IMR-90 (cell line): ENCODE measurements around the gene ZNF236. TPM values are rescaled to one million over a fixed set of nuclear protein-coding genes. Genes with fewer than 3 reads are reported as not detected.

Source experiments
- ATAC-seq: fragments of 200-7000 bp; cut with Tn5 transposase; 2 replicates; pipeline ENCODE4 v1.9.1; 2020; ENCODE audit warnings: low read depth, mild to moderate bottlenecking, moderate library complexity
- BruUV-seq: library from RNA; stranded (reverse); fragments of 400-500 nt; replicated peaks from 2 replicates; lab custom pipeline; 2021; lab: Mats Ljungman, UMichigan
- CTCF ChIA-PET: fragments of 300-600 bp; formaldehyde crosslinking; extraction: SDS; loops from one replicate; lab custom pipeline; 2021; ENCODE audit warnings: antibody characterized with exemption; lab: Yijun Ruan, JAX
- POLR2A ChIA-PET: fragments of 300-600 bp; sonication (Branson Sonifier 250); formaldehyde crosslinking; loops from one replicate; lab custom pipeline; 2022; ENCODE audit warnings: antibody characterized with exemption; ENCODE audit not compliant: unreplicated experiment; lab: Charles Lee
- DNase-seq: peaks from one replicate; pipeline ENCODE4 v3.0.0; 2013
- H2AFZ ChIP-seq: replicated peaks from 2 replicates; pipeline ENCODE3; 2013; ENCODE audit warnings: low read length, mild to moderate bottlenecking; ENCODE audit not compliant: poor library complexity
- H2AK5ac ChIP-seq: 2 replicates; pipeline ENCODE4 v1.6.1; 2013; ENCODE audit warnings: low read depth, low read length, inconsistent platforms
- H2AK9ac ChIP-seq: replicated peaks from 2 replicates; pipeline ENCODE3; 2013; ENCODE audit warnings: mild to moderate bottlenecking, low read depth, low read length, moderate library complexity; ENCODE audit not compliant: poor library complexity
- H2BK120ac ChIP-seq: 2 replicates; pipeline ENCODE4 v1.6.1; 2013; ENCODE audit warnings: low read depth, low read length, inconsistent platforms
- H2BK15ac ChIP-seq: 3 replicates; pipeline ENCODE4 v1.6.1; 2013; ENCODE audit warnings: low read depth, low read length, inconsistent platforms
- H2BK20ac ChIP-seq: 2 replicates; pipeline ENCODE4 v1.6.1; 2013; ENCODE audit warnings: low read depth, mild to moderate bottlenecking, inconsistent platforms, low read length, moderate library complexity
- H2BK5ac ChIP-seq: 2 replicates; pipeline ENCODE4 v1.6.1; 2013; ENCODE audit warnings: mild to moderate bottlenecking, low read depth, low read length, inconsistent platforms; ENCODE audit not compliant: poor library complexity, severe bottlenecking
- H3K14ac ChIP-seq: replicated peaks from 2 replicates; pipeline ENCODE4 v1.6.1; 2013; ENCODE audit warnings: low read depth, low read length, inconsistent platforms
- H3K18ac ChIP-seq: 2 replicates; pipeline ENCODE4 v1.6.1; 2013; ENCODE audit warnings: low read depth, low read length, control low read depth
- H3K23ac ChIP-seq: 2 replicates; pipeline ENCODE4 v1.6.1; 2013; ENCODE audit warnings: low read depth, low read length, inconsistent platforms
- H3K27ac ChIP-seq: 2 replicates; pipeline ENCODE4 v1.5.1; 2013; ENCODE audit warnings: mild to moderate bottlenecking, control low read depth, low read length; ENCODE audit not compliant: insufficient read depth
- H3K27me3 ChIP-seq: 2 replicates; pipeline ENCODE4 v1.6.1; 2013; ENCODE audit warnings: low read length; ENCODE audit not compliant: control insufficient read depth, insufficient read depth
- H3K36me3 ChIP-seq: 2 replicates; pipeline ENCODE4 v1.6.1; 2013; ENCODE audit warnings: low read length, mixed read lengths; ENCODE audit not compliant: control insufficient read depth, insufficient read depth
- H3K4ac ChIP-seq: 2 replicates; pipeline ENCODE4 v1.6.1; 2013; ENCODE audit warnings: low read depth, low read length, inconsistent platforms
- H3K4me1 ChIP-seq: 2 replicates; pipeline ENCODE4 v1.6.1; 2013; ENCODE audit warnings: low read length, mixed read lengths; ENCODE audit not compliant: control insufficient read depth, insufficient read depth
- H3K4me2 ChIP-seq: 2 replicates; pipeline ENCODE4 v1.6.1; 2013; ENCODE audit warnings: low read depth, mild to moderate bottlenecking, control low read depth, low read length, moderate library complexity
- H3K4me3 ChIP-seq: 2 replicates; pipeline ENCODE4 v1.5.1; 2013; ENCODE audit warnings: low read depth, mild to moderate bottlenecking, control low read depth, low read length, moderate library complexity; ENCODE audit not compliant: insufficient read depth
- H3K56ac ChIP-seq: 2 replicates; pipeline ENCODE4 v1.6.1; 2013; ENCODE audit warnings: low read length, inconsistent platforms; ENCODE audit not compliant: insufficient read depth; ENCODE audit errors: extremely low read depth
- H3K79me1 ChIP-seq, 2 experiments: 2 replicates each; pipeline ENCODE4 v1.6.1; 2013; ENCODE audit warnings: low read length in 2 of 2, inconsistent platforms in 1 of 2, low read depth in 1 of 2
- H3K9ac ChIP-seq: 2 replicates; pipeline ENCODE4 v1.6.1; 2013; ENCODE audit warnings: low read depth, low read length, control low read depth
- H3K9me1 ChIP-seq: 2 replicates; pipeline ENCODE4 v1.6.1; 2013; ENCODE audit warnings: low read length, inconsistent platforms; ENCODE audit not compliant: insufficient read depth
- H3K9me3 ChIP-seq: 2 replicates; pipeline ENCODE4 v1.6.1; 2013; ENCODE audit warnings: low read length; ENCODE audit not compliant: control insufficient read depth, insufficient read depth
- H4K20me1 ChIP-seq: 2 replicates; pipeline ENCODE4 v1.6.1; 2013; ENCODE audit warnings: low read length, inconsistent platforms; ENCODE audit not compliant: insufficient read depth
- H4K5ac ChIP-seq: 2 replicates; pipeline ENCODE4 v1.6.1; 2013; ENCODE audit warnings: mild to moderate bottlenecking, low read depth, low read length, control low read depth
- H4K8ac ChIP-seq, 2 experiments: 2 replicates each; pipeline ENCODE4 v1.6.1; 2013; ENCODE audit warnings: low read depth in 2 of 2, low read length in 2 of 2, control low read depth in 1 of 2, inconsistent platforms in 1 of 2
- H4K91ac ChIP-seq: 2 replicates; pipeline ENCODE4 v1.6.1; 2013; ENCODE audit warnings: low read depth, low read length, inconsistent platforms; ENCODE audit not compliant: insufficient read depth
- BHLHE40 ChIP-seq: fragments of 150-350 bp; IDR thresholded peaks from 2 replicates; pipeline ENCODE4 v1.6.1; 2016; ENCODE audit warnings: mild to moderate bottlenecking, low read depth, low read length
- CEBPB ChIP-seq: IDR thresholded peaks from 2 replicates; pipeline ENCODE4 v1.6.1; 2012; ENCODE audit warnings: low read depth, low read length, improper control_type of control experiment
- CHD1 ChIP-seq: IDR thresholded peaks from 2 replicates; pipeline ENCODE4 v1.6.1; 2012; ENCODE audit warnings: low read depth, low read length, improper control_type of control experiment
- CTCF ChIP-seq: conservative IDR thresholded peaks from 2 replicates; pipeline ENCODE4 v1.5.1; 2012; ENCODE audit warnings: mild to moderate bottlenecking, low read depth, low read length, improper control_type of control experiment
- ELK1 ChIP-seq: fragments of 150-350 bp; IDR thresholded peaks from 2 replicates; pipeline ENCODE4 v1.6.1; 2016; ENCODE audit warnings: low read depth, mild to moderate bottlenecking, low read length, moderate library complexity, borderline replicate concordance
- MAFK ChIP-seq: IDR thresholded peaks from 2 replicates; pipeline ENCODE4 v1.6.1; 2012; ENCODE audit warnings: low read depth, low read length, improper control_type of control experiment
- MAZ ChIP-seq: IDR thresholded peaks from 2 replicates; pipeline ENCODE4 v1.6.1; 2012; ENCODE audit warnings: low read depth, mild to moderate bottlenecking, low read length, improper control_type of control experiment, moderate library complexity, borderline replicate concordance
- MXI1 ChIP-seq: IDR thresholded peaks from 2 replicates; pipeline ENCODE4 v1.6.1; 2012; ENCODE audit warnings: low read depth, mild to moderate bottlenecking, low read length, moderate library complexity, borderline replicate concordance
- NFE2L2 ChIP-seq: fragments of 150-350 bp; IDR thresholded peaks from 2 replicates; pipeline ENCODE4 v1.6.1; 2016; ENCODE audit warnings: low read depth, mild to moderate bottlenecking, low read length
- POLR2A ChIP-seq: IDR thresholded peaks from 2 replicates; pipeline ENCODE4 v1.6.1; 2012; ENCODE audit warnings: mild to moderate bottlenecking, low read depth, low read length
- RCOR1 ChIP-seq: IDR thresholded peaks from 2 replicates; pipeline ENCODE4 v1.6.1; 2012; ENCODE audit warnings: mild to moderate bottlenecking, low read length, improper control_type of control experiment; ENCODE audit not compliant: insufficient replicate concordance
- RFX5 ChIP-seq: IDR thresholded peaks from 2 replicates; pipeline ENCODE4 v1.8.0; 2012; ENCODE audit warnings: low read depth, mild to moderate bottlenecking, low read length, moderate library complexity
- SMC3 ChIP-seq: fragments of 150-350 bp; IDR thresholded peaks from 2 replicates; pipeline ENCODE4 v1.6.1; 2016; ENCODE audit warnings: low read depth, mild to moderate bottlenecking, antibody characterized with exemption, low read length, moderate library complexity
- USF2 ChIP-seq: fragments of 150-350 bp; IDR thresholded peaks from 2 replicates; pipeline ENCODE4 v1.6.1; 2017; ENCODE audit warnings: mild to moderate bottlenecking, antibody characterized with exemption, low read length, low read depth
- WGBS, 2 experiments: methylation state at CpG; one replicate each; pipeline versions ENCODE4 v1.1.5 to v1.1.7; 2013; ENCODE audit warnings: missing lambda C conversion rate in 2 of 2; ENCODE audit not compliant: insufficient read length in 1 of 2; ENCODE audit errors: extremely low coverage in 2 of 2; 5-methylcytosine and 5-hydroxymethylcytosine counted together
- dilution Hi-C: fragments of 300-500 bp; cut with HindIII; formaldehyde crosslinking; loops from one replicate; pipeline ENCODE4 v1.14.3; 2018; ENCODE audit warnings: low sequenced_read_pairs; ENCODE audit not compliant: unreplicated experiment
- in situ Hi-C: fragments of 300-500 bp; cut with MboI; formaldehyde crosslinking; loops from 3 replicates; pipeline ENCODE4 v1.14.3; 2019; ENCODE audit warnings: low sequenced_read_pairs, inconsistent platforms, mixed read lengths
- intact Hi-C: fragments of 100-400 bp; cut with micrococcal nuclease; formaldehyde crosslinking; loops from 2 replicates; pipeline ENCODE4 v1.10.0; 2022
- polyA plus RNA-seq, 3 experiments: library from polyadenylated mRNA; depleted of rRNA; stranded (reverse); fragments of >200 nt; gene quantifications; 2 replicates each; pipeline ENCODE4 v1.2.3, GENCODE V29; 2012; ENCODE audit warnings: low replicate concordance in 1 of 3
- total RNA-seq: library from RNA; depleted of rRNA; stranded (reverse); fragments of >200 nt; gene quantifications from 2 replicates; pipeline ENCODE4 v1.2.3, GENCODE V29; 2012

Gene ZNF236
- total and polyA plus RNA-seq, 2 of the 4 experiments (the other 2 are of a cell fraction), result 3.6 to 9.7 TPM

GRCh38 chr18:76834379-76834778, 12.0 kb downstream of the ZNF236 start:
- Histone ChIP-seq H3K4me3 (no peak overlapping the region), H3K27me3 (no peaks in the 10 kb centered on the region), H3K36me3 (no peaks in the 10 kb centered on the region), H4K5ac (no peak overlapping the region), H3K79me1 (peaks cover 20 to 45% of the 10 kb centered on the region in 2 experiments), H4K20me1 (peaks cover 9% of the 10 kb centered on the region; the same call in 1 of the 2 replicates), H3K14ac (no peak overlapping the region), H3K27ac (no peak overlapping the region), H2AK9ac (no peak overlapping the region), H2AK5ac (peak overlapping the region; percentile 5; the same call in 1 of the 2 replicates), H2BK5ac (no peak overlapping the region), H3K56ac (no peak overlapping the region), H4K8ac (no peak overlapping the region), H2BK15ac (no peak overlapping the region), H3K9me1 (peaks cover 3% of the 10 kb centered on the region; the same call in 1 of the 2 replicates), H2BK20ac (no peak overlapping the region), H3K23ac (no peak overlapping the region), H3K9me3 (no peaks in the 10 kb centered on the region), H3K9ac (no peak overlapping the region), H3K18ac (no peak overlapping the region), H4K91ac (no peak overlapping the region), H2BK120ac (no peak overlapping the region), H3K4me1 (peaks cover 11% of the 10 kb centered on the region), H2AFZ (no peak overlapping the region), H3K4me2 (no peak overlapping the region), H3K4ac (no peak overlapping the region)
- dilution Hi-C loops (no loop called here), in situ Hi-C loops (no loop called here), intact Hi-C loops (loop anchor here (10.0 kb wide), 1 partner anchor 270 kb away; no protein-coding TSS in a partner anchor)
- ATAC-seq (no peak), DNase-seq (no peak)
- CTCF ChIA-PET, result no interaction called here
- WGBS, 2 experiments, result no CpG with 5 or more reads among the region's 6 CpGs
- no TSS peak for BruUV-seq
- TF ChIP-seq CTCF (no peak), CEBPB (no peak), NFE2L2 (no peak), BHLHE40 (no peak), POLR2A (no peak), MAZ (no peak), MXI1 (no peak), MAFK (no peak), ELK1 (no peak), SMC3 (no peak), CHD1 (no peak), USF2 (no peak), RFX5 (no peak), RCOR1 (no peak)
- POLR2A ChIA-PET, result no interaction called here
